IPS DF 4.7 (cell line): ENCODE measurements around the gene KIF5C.

Source experiments
- DNase-seq: peaks from one replicate; pipeline ENCODE4 v3.0.0-alpha.2; 2013; ENCODE audit warnings: low spot score; ENCODE audit errors: extremely low read depth

The KIF5C gene

DNA sequence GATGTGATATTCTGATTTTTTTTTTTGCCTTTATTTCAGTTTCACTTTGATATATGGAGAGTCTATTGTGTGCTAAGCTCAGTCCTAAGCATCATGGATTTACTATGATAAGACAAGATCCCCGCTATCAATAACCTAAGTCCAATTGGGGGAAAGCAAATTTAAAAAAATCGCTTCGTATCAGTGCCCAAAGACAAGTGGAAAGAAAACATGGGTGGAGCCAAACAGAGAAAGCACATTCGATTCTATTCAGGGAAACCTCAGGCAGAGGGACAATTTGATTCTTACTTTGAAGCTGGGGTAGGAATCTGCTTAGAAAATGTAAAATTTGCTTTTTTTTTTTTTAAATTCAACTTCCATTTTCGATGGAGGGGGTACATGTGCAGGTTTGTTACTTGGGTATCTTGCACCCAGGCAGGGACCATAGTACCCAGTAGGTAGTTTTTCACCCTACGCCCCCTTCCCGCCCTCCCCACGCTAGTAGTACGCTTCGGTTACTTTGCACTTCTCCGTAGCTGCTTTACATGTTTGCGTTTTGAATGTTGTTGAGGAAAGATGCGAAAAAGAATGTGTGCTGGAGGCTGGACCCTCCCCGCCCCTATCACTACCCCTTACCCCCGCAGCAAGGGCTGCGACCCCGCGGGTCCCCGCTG, 12.4 kb downstream of the KIF5C start:
- DNase-seq, result no peak

DNA sequence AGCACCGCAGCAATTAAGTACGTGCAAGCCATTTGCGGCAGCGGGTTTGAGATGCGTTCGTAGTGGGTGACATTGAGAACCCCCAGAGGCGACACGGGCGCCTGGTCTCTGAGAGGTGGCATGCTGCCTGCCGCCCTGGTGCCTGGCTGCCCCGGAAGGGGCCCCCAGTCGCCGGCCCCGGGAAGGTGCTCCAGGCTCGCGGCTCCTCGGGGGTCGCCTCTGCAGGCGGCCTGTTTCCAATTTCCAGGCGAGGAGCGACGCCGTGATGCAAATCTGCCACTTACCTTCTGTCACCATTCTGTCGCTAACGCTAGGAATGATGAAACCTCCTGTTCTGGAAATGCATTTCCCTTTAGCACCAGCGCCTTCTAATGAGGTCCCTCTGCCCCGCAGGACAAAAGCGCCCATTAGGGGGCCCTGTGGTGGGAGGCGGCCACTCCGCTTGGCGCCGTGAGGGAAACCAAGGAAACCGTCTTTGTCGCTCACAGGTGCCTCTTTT, 13.0 kb downstream of the KIF5C start:
- DNase-seq, result no peak

DNA sequence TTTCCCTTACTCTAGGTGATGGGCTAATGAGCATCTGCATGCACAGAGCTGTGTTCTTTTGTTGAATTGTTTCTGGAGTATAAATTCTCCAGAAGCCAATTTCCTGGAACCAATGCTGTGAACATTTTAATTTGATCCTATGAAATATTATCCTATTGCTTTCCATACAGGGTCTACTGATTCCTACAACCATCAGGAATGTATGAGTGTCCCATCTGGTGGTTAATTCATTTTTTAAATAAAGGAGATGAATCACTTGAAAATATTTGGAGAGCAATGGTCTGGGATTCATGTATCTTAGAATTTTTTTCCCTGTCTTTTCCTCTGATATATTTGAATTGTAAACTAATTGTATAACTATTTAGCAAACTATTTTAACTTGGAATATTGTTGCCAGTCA, 14.0 kb downstream of the KIF5C start:
- DNase-seq, result no peak

DNA sequence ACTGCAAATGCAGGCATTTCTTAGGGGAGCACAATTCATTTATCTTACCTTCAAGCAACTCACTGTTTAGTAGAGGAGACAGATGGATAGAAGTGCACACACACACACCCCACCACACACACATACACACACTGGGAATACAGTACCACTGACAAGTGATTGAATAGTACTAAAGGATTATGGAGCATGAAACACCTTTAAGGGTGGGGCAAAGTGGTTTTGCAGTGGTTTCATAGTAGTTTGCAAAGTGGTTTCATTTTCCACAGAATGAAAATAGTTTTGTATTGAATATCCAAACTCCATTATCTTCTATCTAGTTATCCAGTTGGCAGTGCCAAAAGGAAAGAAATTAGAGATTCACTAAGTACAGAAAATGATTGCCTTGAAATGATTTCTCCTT, 18.9 kb downstream of the KIF5C start:
- no peak for DNase-seq

DNA sequence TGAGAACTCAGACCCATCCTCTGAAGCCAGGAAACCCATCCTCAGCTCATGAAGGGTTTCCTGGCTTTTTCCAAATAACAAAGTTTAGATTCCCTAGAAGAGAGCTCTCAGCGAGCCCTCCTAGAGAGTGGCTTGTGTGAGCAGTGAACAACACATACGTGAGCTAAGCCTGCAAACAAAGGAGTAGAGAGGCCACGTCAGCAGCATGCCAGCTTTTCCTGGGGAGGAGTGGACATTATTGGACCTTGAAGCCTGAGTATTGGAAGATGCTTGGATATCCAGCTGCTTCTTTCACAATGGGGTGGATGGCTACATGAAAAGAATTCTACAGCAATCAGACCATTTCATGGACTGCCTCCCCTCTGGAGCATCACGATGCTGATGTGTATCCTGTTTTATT, 21.1 kb downstream of the KIF5C start:
- DNase-seq, result no peak

DNA sequence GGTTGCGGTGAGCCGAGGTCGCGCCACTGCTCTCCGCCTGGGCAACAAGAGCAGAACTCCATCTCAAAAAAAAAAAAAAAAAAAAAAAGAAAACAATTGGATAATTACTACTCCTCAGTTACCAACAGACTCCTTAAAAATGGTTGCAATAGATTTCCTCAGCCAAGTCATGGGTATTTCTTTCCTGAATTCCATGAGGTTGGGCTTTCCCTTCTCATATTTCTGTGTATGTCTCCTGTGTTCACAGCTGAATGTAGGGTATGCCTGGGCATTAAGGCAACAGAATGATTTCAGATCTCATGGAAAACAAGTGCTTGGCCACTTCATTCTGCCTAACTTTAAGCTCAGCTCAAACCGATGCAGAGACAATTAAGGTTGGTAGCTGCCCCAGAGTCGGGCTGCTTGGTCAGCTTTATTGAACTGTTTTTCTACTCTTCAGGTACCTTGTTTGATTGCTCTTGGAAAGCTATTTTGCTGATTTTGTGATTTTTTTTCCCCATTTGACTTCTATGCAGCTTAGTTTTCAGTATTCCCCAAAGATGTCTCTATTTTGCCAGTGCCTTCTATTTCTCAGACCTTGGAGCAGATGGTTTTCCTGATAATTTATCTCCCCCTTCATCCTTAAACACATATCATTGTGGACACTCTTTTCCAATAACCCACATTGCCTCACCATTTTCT, 24.8 kb downstream of the KIF5C start:
- no peak for DNase-seq

DNA sequence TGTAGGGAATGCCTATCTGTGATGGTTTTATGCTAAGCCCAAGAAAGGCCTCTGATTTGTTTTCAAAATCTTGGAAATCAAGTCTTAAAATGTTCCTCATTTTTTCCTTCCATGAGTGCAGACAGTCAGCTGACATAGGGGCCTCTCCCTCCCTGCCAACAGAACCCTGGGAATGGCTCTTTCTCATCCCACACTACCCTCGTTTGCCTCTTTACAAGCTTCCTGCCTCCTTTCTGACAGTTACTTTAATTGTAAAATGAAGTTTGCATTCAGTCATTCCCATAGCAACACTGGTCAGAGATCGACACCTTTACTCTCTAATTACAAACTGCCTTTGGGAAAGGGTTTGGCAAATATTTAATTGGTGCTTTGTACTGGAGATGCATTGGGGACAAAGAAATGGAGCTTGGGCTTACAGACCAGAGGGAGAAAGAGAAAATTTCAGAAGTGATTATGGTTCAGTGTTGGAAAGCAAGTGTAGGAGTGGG, 25.4 kb downstream of the KIF5C start:
- no peak for DNase-seq

DNA sequence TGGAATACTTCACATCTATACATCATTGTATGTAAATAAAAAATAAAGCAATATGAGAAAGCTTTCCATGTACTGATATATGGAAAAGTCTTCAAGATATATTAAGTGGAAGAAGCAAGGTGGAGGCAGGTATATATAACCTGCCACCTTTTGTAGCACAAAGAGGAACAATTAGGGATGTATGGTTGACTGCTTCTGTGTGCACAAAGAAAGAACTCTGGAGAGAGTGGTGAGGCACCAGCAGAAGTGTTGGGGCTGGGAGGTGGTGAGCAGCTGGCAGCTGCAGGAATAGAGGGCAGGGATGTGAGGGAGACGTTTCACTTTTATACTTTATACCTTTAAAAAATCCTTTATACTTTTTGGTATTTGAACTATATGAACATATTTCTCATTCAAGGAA, 26.1 kb downstream of the KIF5C start:
- no peak for DNase-seq

DNA sequence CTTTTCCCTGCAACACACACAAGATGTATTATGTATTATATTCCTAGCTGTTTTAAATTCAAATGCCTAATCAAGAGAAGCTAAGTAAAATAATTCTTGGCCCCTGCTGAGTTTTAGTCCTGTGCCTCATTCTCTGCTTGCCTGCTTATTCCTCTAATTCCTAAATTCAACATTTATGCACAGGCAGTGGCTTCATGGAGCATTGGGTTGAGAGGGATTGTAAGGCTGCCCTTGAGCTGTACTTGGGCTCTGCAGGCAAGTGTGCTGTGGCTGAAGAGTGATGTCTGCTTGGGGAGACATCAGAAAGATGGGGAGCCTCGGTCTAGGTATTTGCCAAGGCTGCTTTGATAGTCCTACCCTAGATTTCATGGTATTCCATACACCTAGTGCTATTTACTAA, 27.8 kb downstream of the KIF5C start:
- DNase-seq, result no peak

DNA sequence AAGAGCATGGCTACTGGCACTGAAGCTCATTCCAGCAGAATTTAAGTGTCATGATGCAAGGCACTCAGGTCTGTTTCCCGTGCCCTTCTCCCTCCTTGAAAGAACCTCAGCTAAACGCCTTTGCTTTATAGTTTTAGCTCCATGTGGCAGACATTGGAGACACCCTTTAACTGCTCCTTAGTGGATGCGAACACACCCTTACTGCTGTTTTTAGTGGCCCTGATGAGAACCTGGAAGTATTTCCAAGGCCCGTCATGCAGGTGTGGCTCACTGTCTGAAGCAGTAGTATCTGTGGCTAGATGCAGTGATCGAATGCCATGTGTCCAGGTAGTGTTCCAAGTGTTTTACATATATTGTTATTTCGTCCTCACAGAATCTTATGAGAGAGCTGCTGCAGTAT, 28.3 kb downstream of the KIF5C start:
- DNase-seq, result no peak

DNA sequence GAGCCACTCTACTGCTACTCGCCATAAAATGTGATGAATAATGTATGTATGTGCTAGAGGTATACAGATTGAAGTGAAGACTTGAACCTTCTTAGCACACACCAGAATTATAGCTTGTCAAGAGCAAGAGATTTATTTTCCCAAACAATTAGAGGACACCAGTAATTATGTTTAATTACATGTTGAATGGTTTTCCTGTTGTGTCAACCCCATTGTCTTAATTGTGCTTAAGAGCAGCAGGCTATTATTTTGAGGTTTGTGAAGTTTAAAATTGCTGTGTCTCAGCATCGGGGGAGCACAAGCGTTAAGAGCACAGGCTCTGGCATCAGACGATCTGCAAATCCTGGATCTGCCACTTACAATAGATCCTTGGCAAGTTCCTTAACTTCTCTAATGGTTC, 29.0 kb downstream of the KIF5C start:
- DNase-seq, result no peak

DNA sequence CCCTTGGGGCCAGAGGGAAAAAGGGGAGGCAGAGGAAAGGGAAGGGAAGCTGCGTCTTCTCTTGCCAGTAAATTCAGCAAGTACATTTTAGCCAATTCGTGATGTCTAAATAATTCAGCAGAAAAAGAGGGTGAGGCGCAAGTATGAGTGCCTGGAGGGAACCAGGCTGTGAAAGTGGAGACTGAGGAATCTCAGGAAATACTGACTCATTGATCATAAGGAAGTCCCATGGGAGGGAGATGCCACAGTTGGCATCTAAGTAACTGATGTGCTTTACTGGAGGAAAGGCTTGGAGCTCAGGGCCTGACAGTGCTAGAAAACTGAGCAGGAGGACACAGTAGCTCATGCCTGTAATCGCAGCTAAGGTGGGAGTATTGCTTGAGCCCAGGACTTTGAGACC, 31.1 kb downstream of the KIF5C start:
- DNase-seq, result no peak

DNA sequence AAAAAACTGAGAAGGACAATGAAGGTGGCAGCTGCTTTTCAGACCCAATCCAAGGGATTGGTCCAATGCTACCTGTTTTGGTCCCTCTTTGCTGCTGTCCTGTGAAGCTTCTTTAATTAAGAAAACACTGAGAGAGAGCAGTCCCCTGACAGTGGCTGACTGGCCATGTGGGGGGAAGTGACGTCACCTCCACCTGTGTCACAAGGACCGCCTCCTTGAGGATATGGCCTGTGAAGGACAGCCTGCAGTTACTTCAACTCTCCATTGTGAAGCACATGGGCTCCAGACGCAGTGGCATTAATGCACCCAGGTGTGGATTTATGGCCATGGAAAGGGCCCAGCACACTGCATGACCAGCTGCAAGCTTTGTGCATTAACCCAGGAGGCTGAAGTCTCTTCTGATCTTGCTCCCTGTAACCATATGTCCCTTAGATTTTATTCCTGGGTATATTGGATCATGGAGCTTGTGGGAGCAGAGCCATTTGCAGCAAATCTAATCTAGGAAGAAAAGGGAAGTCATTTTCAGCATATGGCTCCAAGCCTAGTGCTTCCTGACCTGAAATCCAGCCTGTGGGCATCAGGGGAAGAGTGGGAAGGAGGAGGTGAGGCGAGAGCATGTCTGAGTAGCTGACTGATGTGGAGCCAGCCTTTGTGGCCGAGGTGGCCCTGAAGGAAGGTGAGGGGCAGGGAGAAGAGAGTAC, 32.2 kb downstream of the KIF5C start:
- DNase-seq, result no peak

DNA sequence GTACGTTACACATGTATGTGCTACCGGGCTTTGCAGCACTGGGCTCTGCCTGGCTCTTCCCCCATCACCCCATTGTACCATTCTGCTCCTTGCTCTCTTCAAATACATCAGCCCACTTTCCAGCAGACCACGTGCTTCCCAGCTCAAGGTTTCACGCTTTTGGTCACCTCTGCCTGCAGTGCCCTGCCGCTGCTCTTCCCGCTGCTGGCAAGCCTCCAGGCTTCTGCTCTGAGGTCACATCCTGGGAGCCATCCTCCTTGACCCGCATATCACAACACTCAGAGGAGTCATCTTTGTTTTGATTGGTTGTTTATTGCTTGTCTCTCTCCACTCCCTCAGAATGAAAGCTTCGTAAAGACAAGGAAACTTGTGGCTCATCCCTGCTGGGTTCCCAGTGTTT, 34.1 kb downstream of the KIF5C start:
- no peak for DNase-seq

DNA sequence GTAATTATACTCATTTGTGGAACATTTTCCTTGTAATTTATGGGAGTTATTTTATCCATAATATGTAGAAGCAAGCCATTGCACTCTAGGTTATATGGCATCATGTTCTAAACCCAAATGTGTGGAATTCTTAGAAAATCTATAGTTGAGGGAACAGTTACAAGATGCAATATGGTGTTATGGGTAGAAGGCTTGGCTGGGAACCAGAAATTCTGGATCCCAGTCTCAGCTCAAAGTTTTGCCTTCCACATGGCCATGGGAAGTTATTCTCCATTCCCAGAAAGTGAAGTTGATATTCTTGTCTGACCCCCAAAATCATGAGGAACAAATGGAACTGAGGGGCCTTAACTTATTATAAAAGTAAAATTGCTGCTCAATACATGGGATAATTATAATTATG, 38.0 kb downstream of the KIF5C start:
- DNase-seq, result no peak

DNA sequence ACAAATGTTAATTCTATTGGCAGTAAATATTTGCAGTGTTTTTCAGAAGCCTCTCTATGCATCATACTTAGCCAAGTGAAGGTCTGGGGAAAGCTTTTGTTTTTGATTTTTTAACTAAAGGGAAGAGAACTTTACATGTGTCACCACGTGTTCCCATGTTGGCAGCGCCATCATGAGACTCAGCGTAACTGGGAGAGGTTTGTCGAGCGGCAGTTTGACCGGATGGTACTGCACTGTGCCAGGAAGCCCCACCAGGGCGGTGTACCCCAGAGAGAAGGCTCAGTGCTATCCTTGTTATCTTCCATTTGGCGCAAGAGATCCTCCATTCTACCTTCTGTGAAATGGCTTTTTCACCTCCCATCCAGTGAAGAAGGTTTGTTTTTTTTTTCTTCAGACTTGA, 38.5 kb downstream of the KIF5C start:
- no peak for DNase-seq

DNA sequence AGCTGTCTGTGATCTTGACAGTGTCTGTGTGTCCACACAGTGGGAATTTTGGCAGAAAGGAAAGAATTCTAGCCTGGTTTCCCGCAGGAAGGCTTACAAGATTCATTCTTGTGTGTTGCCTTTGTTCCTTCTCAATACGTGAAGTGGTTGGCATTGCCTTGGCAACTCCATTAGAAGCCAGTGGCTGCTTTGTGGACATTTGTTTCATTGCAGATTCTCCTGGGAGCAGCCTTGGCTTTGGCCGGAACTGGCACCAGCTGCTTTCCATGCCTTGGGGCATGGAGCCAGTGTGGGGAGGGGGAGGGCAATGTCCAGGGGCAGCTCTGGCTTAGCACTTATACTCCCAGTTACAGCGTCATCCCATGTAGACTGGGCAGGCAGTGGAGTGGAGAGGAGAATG, 39.4 kb downstream of the KIF5C start:
- no peak for DNase-seq

DNA sequence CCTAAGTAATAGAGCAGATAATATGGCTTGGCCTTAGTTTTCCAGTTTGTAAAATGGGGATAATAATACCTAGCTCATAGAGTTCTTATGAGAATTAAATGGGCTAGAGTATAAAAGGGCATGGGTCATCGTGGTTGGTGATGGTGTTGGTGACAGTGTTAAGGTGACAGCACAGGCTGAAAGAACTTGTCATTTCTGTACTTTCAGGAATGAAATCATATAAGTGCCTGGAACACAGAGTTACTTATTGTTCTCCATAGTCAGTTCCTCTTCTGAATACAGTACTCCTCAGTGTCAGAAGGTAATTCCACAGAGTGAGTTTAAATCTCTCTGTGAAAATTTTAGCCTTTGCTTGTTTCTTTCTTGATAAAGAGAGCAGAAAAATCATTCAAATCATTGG, 42.4 kb downstream of the KIF5C start:
- DNase-seq, result no peak

DNA sequence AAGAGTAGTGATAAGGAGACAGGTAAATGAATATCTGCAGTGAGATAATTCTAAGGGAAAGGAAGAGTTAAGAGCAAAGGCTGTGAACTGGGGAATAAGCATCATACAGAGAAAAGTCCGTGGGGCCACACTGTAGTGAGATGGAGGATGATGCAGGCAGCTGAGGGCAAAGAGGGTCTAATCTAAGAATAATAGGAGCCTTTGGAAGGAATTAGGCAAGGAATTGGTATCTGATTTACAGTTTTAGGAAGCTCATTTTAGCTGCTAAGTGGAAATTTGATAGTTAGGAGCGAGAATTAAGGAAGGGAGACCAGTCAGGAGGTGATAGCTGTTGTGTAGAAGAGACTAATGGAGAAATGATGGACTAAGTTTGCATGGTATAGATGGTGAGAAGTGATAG, 43.5 kb downstream of the KIF5C start:
- no peak for DNase-seq

DNA sequence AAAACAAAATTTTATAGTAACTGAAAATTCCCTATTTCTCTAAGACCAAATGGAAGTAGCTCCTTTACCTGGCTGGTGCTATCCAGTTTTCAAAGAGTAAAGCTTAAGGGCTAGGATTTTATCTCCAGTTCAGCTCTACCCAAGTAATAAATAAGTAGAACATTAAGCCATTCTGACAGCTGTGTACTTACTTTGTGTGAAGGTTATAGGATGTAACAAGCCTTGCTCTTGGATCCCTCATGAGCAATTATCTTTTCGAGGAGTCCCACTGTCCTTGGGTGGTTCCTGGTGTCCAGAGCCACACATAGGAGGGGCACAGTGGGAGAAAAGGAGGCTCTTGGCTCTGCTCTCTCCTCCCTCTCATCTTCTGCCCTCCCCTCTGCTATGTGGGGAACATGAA, 45.5 kb downstream of the KIF5C start:
- no peak for DNase-seq

DNA sequence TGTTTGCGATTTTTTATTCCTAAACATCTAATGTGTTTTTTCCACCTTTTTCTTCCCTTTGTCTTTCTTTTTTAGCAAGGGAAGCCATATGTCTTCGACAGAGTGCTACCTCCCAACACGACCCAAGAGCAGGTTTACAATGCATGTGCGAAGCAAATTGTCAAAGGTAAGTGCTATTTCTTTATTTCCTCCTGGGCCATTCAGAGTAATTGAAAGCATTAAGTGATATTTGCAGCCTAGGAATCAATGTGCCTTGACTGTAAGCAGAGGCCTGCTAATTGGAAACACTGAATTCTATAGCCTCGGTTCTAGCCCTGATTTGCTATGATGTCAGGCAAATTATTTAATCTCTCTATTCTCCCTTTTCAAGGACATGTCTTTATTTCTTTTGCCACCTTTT, 47.0 kb downstream of the KIF5C start:
- no peak for DNase-seq

DNA sequence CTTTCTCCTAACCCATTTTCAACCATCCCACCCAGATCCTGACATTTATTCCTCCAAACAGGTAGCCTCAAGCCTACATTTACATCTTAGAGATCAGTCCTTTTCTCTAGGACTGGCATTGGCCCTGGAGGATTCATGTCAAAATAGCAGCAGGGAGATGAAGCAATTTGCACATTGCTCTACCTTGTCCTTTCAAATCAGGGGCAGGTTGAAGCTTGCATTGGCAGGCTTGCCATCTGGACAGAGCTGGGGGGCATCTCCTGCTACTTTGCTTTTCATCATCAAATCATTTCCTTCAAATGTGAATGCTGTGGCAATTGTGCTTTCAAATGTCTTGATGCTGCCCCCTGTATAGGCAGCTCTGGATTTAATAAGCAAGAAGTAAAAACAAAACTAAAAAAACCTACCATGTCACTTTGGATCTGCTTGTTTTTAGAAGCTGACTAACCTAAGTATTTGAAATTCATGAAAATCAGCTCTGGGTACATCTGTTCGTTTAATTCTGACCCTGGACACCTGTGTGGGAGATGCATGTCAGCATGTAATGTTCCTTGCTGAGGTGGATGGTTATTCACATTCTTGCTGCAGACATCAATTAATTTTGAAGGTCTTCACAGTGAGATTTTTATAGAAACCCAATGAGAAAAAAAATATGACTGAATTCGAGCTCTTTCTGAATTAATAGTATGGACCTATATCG, 47.9 kb downstream of the KIF5C start:
- DNase-seq, result no peak
